K562 (cell line): ENCODE data around the gene STUB1. TPM values are rescaled to one million over a fixed set of nuclear protein-coding genes. Genes with fewer than 3 reads are reported as not detected.

Source experiments
- BHLHE40 ChIP-seq: IDR thresholded peaks from 2 replicates; pipeline ENCODE4 v1.6.1; 2011; ENCODE audit warnings: low read length, improper control_type of control experiment
- BRF1 ChIP-seq: IDR thresholded peaks from 3 replicates; pipeline ENCODE4 v1.6.1; 2011; ENCODE audit warnings: borderline replicate concordance, mild to moderate bottlenecking; ENCODE audit not compliant: insufficient read length; ENCODE audit errors: extremely low read depth
- CHD2 ChIP-seq: IDR thresholded peaks from 2 replicates; pipeline ENCODE4 v1.6.1; 2011; ENCODE audit warnings: low read depth, low read length
- CREBBP ChIP-seq: IDR thresholded peaks from one replicate; pipeline ENCODE4 v1.6.1; 2012; ENCODE audit warnings: low read depth, mild to moderate bottlenecking, control low read depth, inconsistent platforms, low read length
- DMBX1 ChIP-seq: fragments of 250-450 bp; sonication (Bioruptor Pico); IDR thresholded peaks from 2 replicates; pipeline ENCODE4 v1.8.0; 2022; ENCODE audit warnings: inconsistent platforms, mild to moderate bottlenecking, moderate library complexity, borderline replicate concordance
- E2F4 ChIP-seq: sonication (generic); formaldehyde crosslinking; IDR thresholded peaks from 2 replicates; pipeline ENCODE4 v1.8.0; 2022; ENCODE audit warnings: mild to moderate bottlenecking, low read depth, missing genetic modification reagents
- E2F8 ChIP-seq: fragments of 450-650 bp; IDR thresholded peaks from 2 replicates; pipeline ENCODE4 v1.7.1; 2018; ENCODE audit warnings: mild to moderate bottlenecking, low read depth; ENCODE audit not compliant: partially characterized antibody
- ESRRB ChIP-seq: fragments of 250-450 bp; sonication (Bioruptor Pico); IDR thresholded peaks from 2 replicates; pipeline ENCODE4 v1.5.0; 2020; ENCODE audit warnings: mild to moderate bottlenecking, moderate library complexity, borderline replicate concordance
- FOXP1 ChIP-seq: sonication (generic); formaldehyde crosslinking; IDR thresholded peaks from 2 replicates; pipeline ENCODE4 v1.8.0; 2022; ENCODE audit warnings: mild to moderate bottlenecking, missing genetic modification reagents
- HIVEP1 ChIP-seq: fragments of 250-450 bp; sonication (Bioruptor Pico); IDR thresholded peaks from 2 replicates; pipeline ENCODE4 v1.4.0; 2020; ENCODE audit warnings: mild to moderate bottlenecking
- HOXB6 ChIP-seq: fragments of 250-450 bp; sonication (Bioruptor Pico); IDR thresholded peaks from 2 replicates; pipeline ENCODE4 v1.5.1; 2022; ENCODE audit warnings: mild to moderate bottlenecking, borderline replicate concordance
- MCM3 ChIP-seq: fragments of 450-650 bp; IDR thresholded peaks from 2 replicates; pipeline ENCODE4 v1.6.1; 2016
- MTA3 ChIP-seq: fragments of 450-650 bp; formaldehyde crosslinking; IDR thresholded peaks from 2 replicates; pipeline ENCODE4 v1.6.1; 2017; ENCODE audit warnings: mild to moderate bottlenecking, borderline replicate concordance
- NCOA4 ChIP-seq: fragments of 450-650 bp; IDR thresholded peaks from 2 replicates; pipeline ENCODE4 v1.6.1; 2018; ENCODE audit warnings: mild to moderate bottlenecking; ENCODE audit not compliant: partially characterized antibody
- POLR3G ChIP-seq: IDR thresholded peaks from 2 replicates; pipeline ENCODE4 v1.6.1; 2011; ENCODE audit not compliant: insufficient read length, insufficient replicate concordance; ENCODE audit errors: extremely low read depth
- SAFB ChIP-seq: fragments of 200-400 bp; formaldehyde crosslinking; IDR thresholded peaks from 2 replicates; pipeline ENCODE4 v1.6.1; 2017; ENCODE audit warnings: low read depth, low read length, borderline replicate concordance
- SMAD2 ChIP-seq: fragments of 150-350 bp; IDR thresholded peaks from 2 replicates; pipeline ENCODE4 v1.6.1; 2014; ENCODE audit warnings: low read depth, mild to moderate bottlenecking, low read length
- STAT5A ChIP-seq: IDR thresholded peaks from 2 replicates; pipeline ENCODE4 v1.6.1; 2012; ENCODE audit warnings: low read length, inconsistent platforms, borderline replicate concordance
- TBL1XR1 ChIP-seq, 2 experiments: IDR thresholded peaks; 2 replicates each; pipeline ENCODE4 v1.6.1; 2012; ENCODE audit warnings: improper control_type of control experiment in 2 of 2, low read length in 2 of 2, mild to moderate bottlenecking in 1 of 2
- TFAP4 ChIP-seq: sonication (generic); formaldehyde crosslinking; IDR thresholded peaks from 2 replicates; pipeline ENCODE4 v1.8.0; 2022; ENCODE audit warnings: missing genetic modification reagents, mild to moderate bottlenecking, moderate library complexity, borderline replicate concordance
- ZNF224 ChIP-seq: sonication (generic); formaldehyde crosslinking; IDR thresholded peaks from 2 replicates; pipeline ENCODE4 v1.8.0; 2022; ENCODE audit warnings: mild to moderate bottlenecking, missing genetic modification reagents
- ZNF57 ChIP-seq: fragments of 450-650 bp; formaldehyde crosslinking; IDR thresholded peaks from 2 replicates; pipeline ENCODE4 v1.4.0; 2020; ENCODE audit warnings: mild to moderate bottlenecking, moderate library complexity
- ZNF584 ChIP-seq: fragments of 200-800 bp; sonication (Bioruptor generic); IDR thresholded peaks from 2 replicates; pipeline ENCODE4 v1.6.1; 2016; ENCODE audit warnings: low read depth, mild to moderate bottlenecking, missing genetic modification characterization, missing compliant biosample characterization
- polyA plus RNA-seq, 8 experiments: library from polyadenylated mRNA; depleted of rRNA in 4 of 8; stranded (reverse) in 5 of 8; unstranded in 3 of 8; fragments of >200 nt; fragmentation: Nextera tagmentation in 2 of 8; fragmentation: Illumina TruSeq in 1 of 8; extraction: Ambion mirVana in 2 of 8; extraction: Trizol in 1 of 8; gene quantifications; 2 replicates each; pipeline versions ENCODE4 v1.2.1 to v1.2.3, GENCODE V29; 2011 to 2014; ENCODE audit warnings: inconsistent platforms in 1 of 8, missing spikeins in 1 of 8
- total RNA-seq, 7 experiments: library from RNA; depleted of rRNA in 6 of 7; stranded (reverse); fragments of >200 nt in 6 of 7; fragmentation: Illumina TruSeq in 2 of 7; extraction: Trizol in 2 of 7; gene quantifications; 2 replicates each; pipeline versions ENCODE4 v1.2.1 to v1.2.3, GENCODE V29; 2011 to 2021; ENCODE audit warnings: low replicate concordance in 1 of 7

The STUB1 gene
- total and polyA plus RNA-seq, 9 of the 15 experiments (the other 6 are each of a cell fraction or from before 2014, with no cell fraction given) = 10.6 to 251 (median 152) TPM

GRCh38 chr16:636206-637080 lies 43.8 kb upstream of the STUB1 start, which contains the start of gene METTL26 (continued):
- TF ChIP-seq TFAP4 (peak; percentile 87), SAFB (0 out of 2 replicates have a peak, but pooled peaks have one; percentile 52), HIVEP1 (CRISPR knock-in tag) (no peak), ZNF584 (CRISPR knock-in tag) (peak; percentile 51; the same call in 1 of the 2 replicates), ESRRB (CRISPR knock-in tag) (no peak), MCM3 (no peak), NCOA4 (no peak), TBL1XR1 (IDR thresholded peaks at IDR 0.05; ENCODE audit: low read length in 2 of 2) (peak in 1 of 2 experiments; percentile 95; a peak in 3 of 4 replicates), POLR3G (no peak), SMAD2 (no peak), MTA3 (peak; percentile 58; the same call in 1 of the 2 replicates), BRF1 (peak; percentile 80), DMBX1 (CRISPR knock-in tag) (peak; percentile 38; the same call in 1 of the 2 replicates), HOXB6 (CRISPR knock-in tag) (no peak), ZNF224 (no peak), FOXP1 (peak; percentile 64; the same call in 1 of the 2 replicates), ZNF57 (CRISPR knock-in tag) (no peak), CREBBP (no peak), E2F4 (0 out of 2 replicates have a peak, but pooled peaks have one; percentile 34), BHLHE40 (peak; percentile 99), CHD2 (peak; percentile 85), STAT5A (no peak), E2F8 (peak; percentile 56)
